Breast epithelium (tissue), 3 donors: ENCODE measurements around the gene C1QTNF6.

Source experiments
- POLR2A ChIP-seq: fragments of 450-650 bp; IDR thresholded peaks from one replicate; pipeline ENCODE4 v1.6.1; 2016; ENCODE audit warnings: antibody characterized with exemption, mild to moderate bottlenecking, moderate library complexity
- POLR2AphosphoS5 ChIP-seq, 3 donors: sonication (generic); formaldehyde crosslinking; IDR thresholded peaks; one replicate each; pipeline ENCODE4 v1.6.1; 2017; ENCODE audit warnings: antibody characterized with exemption in 3 of 3
- TF ChIP-seq, protein P1 (sequence below), 3 donors: fragments of 450-650 bp; IDR thresholded peaks; one replicate each; pipeline ENCODE4 v1.5.1; 2016 to 2017; ENCODE audit warnings: antibody characterized with exemption in 3 of 3, mild to moderate bottlenecking in 3 of 3, moderate library complexity in 3 of 3

DNA sequence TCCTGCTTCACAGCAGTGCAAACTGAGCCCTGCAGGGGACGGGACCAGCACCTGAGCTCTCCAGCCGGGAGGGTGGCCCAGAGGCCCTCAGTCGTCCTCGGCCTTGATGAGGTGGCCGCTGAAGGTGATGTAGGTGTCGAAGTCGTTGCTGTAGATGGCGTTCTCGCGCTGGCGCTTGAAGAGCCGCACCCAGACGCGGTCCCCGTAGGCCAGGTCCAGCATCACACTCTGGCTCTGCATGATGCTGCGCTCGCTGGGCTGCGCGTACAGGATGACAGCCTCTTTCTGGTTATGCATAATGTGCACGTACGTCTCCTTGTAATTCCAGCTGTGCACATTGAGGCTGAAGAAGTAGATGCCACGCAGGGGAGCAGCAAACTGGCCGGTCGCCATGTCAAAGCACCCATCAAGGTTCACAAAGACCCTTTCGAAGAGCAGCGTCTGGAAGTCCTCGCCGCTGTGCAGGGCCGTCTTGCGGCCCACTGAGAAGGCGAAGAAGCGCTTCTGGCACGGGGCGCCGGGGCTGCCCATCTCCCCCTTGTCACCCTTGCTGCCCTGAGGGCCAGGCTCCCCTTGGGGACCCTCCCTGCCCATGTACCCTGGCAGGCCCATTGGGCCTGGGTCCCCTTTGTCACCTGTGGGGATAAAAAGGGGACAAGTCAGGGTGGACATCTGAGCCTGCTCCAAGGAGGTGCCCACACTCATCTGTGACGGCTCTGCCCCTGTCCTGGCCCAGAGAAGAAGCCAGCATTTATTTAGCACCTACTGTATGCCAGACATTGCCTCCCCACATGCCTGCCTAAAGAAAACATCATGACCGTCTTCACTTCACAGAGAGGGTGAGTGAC is 5.7 kb downstream of the C1QTNF6 start:
- no peak for TF ChIP-seq POLR2A
- TF ChIP-seq POLR2AphosphoS5 (IDR thresholded peaks at IDR 0.05): no peak
- TF ChIP-seq, protein P1, sequence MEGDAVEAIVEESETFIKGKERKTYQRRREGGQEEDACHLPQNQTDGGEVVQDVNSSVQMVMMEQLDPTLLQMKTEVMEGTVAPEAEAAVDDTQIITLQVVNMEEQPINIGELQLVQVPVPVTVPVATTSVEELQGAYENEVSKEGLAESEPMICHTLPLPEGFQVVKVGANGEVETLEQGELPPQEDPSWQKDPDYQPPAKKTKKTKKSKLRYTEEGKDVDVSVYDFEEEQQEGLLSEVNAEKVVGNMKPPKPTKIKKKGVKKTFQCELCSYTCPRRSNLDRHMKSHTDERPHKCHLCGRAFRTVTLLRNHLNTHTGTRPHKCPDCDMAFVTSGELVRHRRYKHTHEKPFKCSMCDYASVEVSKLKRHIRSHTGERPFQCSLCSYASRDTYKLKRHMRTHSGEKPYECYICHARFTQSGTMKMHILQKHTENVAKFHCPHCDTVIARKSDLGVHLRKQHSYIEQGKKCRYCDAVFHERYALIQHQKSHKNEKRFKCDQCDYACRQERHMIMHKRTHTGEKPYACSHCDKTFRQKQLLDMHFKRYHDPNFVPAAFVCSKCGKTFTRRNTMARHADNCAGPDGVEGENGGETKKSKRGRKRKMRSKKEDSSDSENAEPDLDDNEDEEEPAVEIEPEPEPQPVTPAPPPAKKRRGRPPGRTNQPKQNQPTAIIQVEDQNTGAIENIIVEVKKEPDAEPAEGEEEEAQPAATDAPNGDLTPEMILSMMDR (IDR thresholded peaks at IDR 0.05): no peak
